Thyroid gland (tissue), 4 donors: ENCODE results near the gene TSEN2. TPM values are rescaled to one million over a fixed set of nuclear protein-coding genes. Genes with fewer than 3 reads are reported as not detected.

Experiments used
- DNase-seq, 2 donors: peaks; one replicate each; pipeline ENCODE4 v3.0.0-alpha.2; 2019
- H3K27ac ChIP-seq, 3 donors: fragments of 200-600 bp; sonication (generic); 1 replicate in 2 of 3; 2 replicates in 1 of 3; pipeline ENCODE4 v1.5.1; 2016 to 2019; ENCODE audit warnings: mild to moderate bottlenecking in 1 of 3, moderate library complexity in 1 of 3
- H3K27me3 ChIP-seq: fragments of 200-600 bp; sonication (generic); one replicate; pipeline ENCODE4 v1.5.1; 2019
- H3K36me3 ChIP-seq, 2 donors: fragments of 200-600 bp; sonication (generic); one replicate each; pipeline ENCODE4 v1.5.1; 2016 to 2019
- H3K4me1 ChIP-seq, 2 donors: fragments of 200-600 bp; sonication (generic); one replicate each; pipeline ENCODE4 v1.5.1; 2017 to 2019
- H3K4me3 ChIP-seq, 3 donors: fragments of 200-600 bp; sonication (generic); replicated peaks in 1 of 3; 1 replicate in 2 of 3; 2 replicates in 1 of 3; pipeline ENCODE4 v1.5.1; 2016; ENCODE audit warnings: mild to moderate bottlenecking in 1 of 3
- H3K9me3 ChIP-seq: fragments of 200-600 bp; sonication (generic); one replicate; pipeline ENCODE4 v1.5.1; 2017
- CTCF ChIP-seq, 6 experiments: fragments of 200-600 bp in 3 of 6; fragments of 450-650 bp in 3 of 6; sonication (generic) in 3 of 6; IDR thresholded peaks; one replicate each; pipeline ENCODE4 v1.5.1; 2016 to 2019; ENCODE audit warnings: antibody characterized with exemption in 6 of 6, mild to moderate bottlenecking in 2 of 6, inconsistent platforms in 1 of 6, moderate library complexity in 1 of 6
- POLR2A ChIP-seq, 2 donors: fragments of 450-650 bp; IDR thresholded peaks; one replicate each; pipeline ENCODE4 v1.6.1; 2017; ENCODE audit warnings: antibody characterized with exemption in 2 of 2, mild to moderate bottlenecking in 2 of 2, moderate library complexity in 1 of 2
- WGBS, 2 donors: methylation state at CpG; one replicate each; pipeline ENCODE4 v1.1.5; 2017; 5-methylcytosine and 5-hydroxymethylcytosine counted together
- intact Hi-C: fragments of 100-400 bp; cut with DNase I; formaldehyde crosslinking; loops from one replicate; pipeline ENCODE4 v1.15.1; 2023
- total RNA-seq, 4 donors: library from RNA; depleted of rRNA; stranded (reverse); fragments of >200 nt; gene quantifications; one replicate each; pipeline ENCODE4 v1.2.3, GENCODE V29; 2016

TSEN2 gene
- total RNA-seq, 4 donors from 2014 or later, result 14.9 to 25.8 (median 21.4) TPM

- H3K27ac ChIP-seq, result no peak overlapping the region
- H3K9me3 ChIP-seq, result no peaks in the 10 kb centered on the region
- H3K4me3 ChIP-seq, result no peak overlapping the region
- H3K27me3 ChIP-seq, result no peaks in the 10 kb centered on the region
- TF ChIP-seq CTCF (IDR thresholded peaks at IDR 0.05) (no peak), POLR2A (IDR thresholded peaks at IDR 0.05) (no peak)
- H3K36me3 ChIP-seq, result no peaks in the 10 kb centered on the region
- intact Hi-C loops, result no loop called here
- H3K4me1 ChIP-seq, result no peaks in the 10 kb centered on the region
- DNase-seq, result no peak
Observed at GRCh38 chr3:12464181-12464580, 20.1 kb upstream of the TSEN2 start.

DNA sequence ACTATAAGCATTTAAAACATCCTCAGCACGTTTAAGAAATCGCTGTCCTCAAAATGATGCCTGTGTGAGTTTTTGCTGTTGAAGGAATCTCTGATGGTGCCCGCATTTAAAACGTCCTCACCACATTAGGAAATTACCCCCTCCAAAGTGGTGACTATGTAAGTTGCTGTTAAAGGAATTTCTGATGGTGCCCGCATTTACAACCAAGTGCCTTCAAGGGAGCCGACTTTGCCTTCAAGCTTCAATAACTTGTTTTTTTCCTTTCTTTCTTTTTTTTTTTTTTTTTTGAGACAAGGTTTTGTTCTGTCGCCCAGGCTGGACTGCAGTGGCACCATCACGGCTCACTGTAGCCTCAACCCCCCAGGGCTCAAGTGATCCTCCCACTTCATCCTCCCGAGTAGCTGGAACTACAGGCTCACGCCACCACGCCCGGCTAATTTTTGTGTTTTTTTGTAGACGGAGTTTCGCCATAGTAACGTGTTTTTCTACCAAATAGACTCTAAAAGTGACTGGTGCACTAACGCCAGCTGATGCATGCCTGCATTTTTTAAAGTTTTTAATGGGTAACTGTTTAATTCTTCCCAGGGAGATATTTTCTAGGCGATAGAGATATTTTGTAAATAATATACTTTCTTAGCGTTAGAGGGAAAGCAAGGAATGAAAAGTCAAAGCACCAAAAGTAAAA lies 19.0 kb upstream of the TSEN2 start:
- WGBS, 2 donors, result 72 to 77% methylated on average over 18 of the region's 18 CpGs
- no peaks in the 10 kb centered on the region for H3K36me3 ChIP-seq
- no peak overlapping the region for H3K4me3 ChIP-seq
- no peaks in the 10 kb centered on the region for H3K9me3 ChIP-seq
- H3K27me3 ChIP-seq, result no peaks in the 10 kb centered on the region
- intact Hi-C loops, result no loop called here
- DNase-seq, result no peak
- no peaks in the 10 kb centered on the region for H3K4me1 ChIP-seq
- TF ChIP-seq POLR2A (IDR thresholded peaks at IDR 0.05) (no peak), CTCF (IDR thresholded peaks at IDR 0.05) (no peak)
- no peak overlapping the region for H3K27ac ChIP-seq

- 26% methylated on average over 4 of the region's 4 CpGs for WGBS, 2 donors
- H3K4me3 ChIP-seq, result no peak overlapping the region
- no peak for TF ChIP-seq POLR2A (IDR thresholded peaks at IDR 0.05)
- TF ChIP-seq CTCF (IDR thresholded peaks at IDR 0.05), result no peak
Observed at GRCh38 chr3:12465836-12466225, 18.4 kb upstream of the TSEN2 start.

DNA sequence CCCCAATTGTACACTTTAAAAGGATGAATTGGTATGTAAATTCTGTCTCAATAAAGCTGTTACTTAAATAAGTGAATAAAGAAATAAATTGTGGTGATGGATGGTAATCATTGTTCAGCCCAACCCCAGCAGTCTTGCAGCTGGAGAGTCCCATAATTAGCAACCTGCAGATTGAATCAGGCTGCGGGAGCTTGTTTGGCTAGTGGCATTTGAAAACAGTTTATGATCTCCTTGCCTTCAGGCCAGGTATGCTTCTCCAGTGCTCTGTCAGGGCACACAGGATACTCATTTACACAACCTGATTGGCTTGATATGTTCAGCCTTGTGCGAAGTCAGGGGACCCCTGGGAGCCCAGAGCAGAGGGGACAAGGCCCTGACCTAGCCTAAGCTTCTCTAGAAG lies 16.5 kb upstream of the TSEN2 start:
- no peak overlapping the region for H3K4me3 ChIP-seq
- H3K27ac ChIP-seq, result no peak overlapping the region
- no peaks in the 10 kb centered on the region for H3K9me3 ChIP-seq
- H3K4me1 ChIP-seq, result no peaks in the 10 kb centered on the region
- no peaks in the 10 kb centered on the region for H3K27me3 ChIP-seq
- TF ChIP-seq POLR2A (IDR thresholded peaks at IDR 0.05) (no peak), CTCF (IDR thresholded peaks at IDR 0.05) (no peak)
- no peaks in the 10 kb centered on the region for H3K36me3 ChIP-seq
- intact Hi-C loops, result no loop called here
- 87 to 100% methylated on average over 2 of the region's 2 CpGs for whole genome bisulfite sequencing, 2 donors
- no peak for DNase-seq

More at GRCh38 chr3:12465836-12466225, 18.4 kb upstream of the TSEN2 start:
- Histone ChIP-seq H3K4me1 (no peaks in the 10 kb centered on the region), H3K27ac (no peak overlapping the region), H3K9me3 (no peaks in the 10 kb centered on the region), H3K36me3 (no peaks in the 10 kb centered on the region), H3K27me3 (no peaks in the 10 kb centered on the region)
- no peak for DNase-seq
- intact Hi-C loops, result no loop called here

GRCh38 chr3:12468276-12468675 lies 16.0 kb upstream of the TSEN2 start:
- no peaks in the 10 kb centered on the region for H3K4me1 ChIP-seq
- H3K27me3 ChIP-seq, result no peaks in the 10 kb centered on the region
- no peak overlapping the region for H3K4me3 ChIP-seq
- H3K27ac ChIP-seq, result no peak overlapping the region
- WGBS, 2 donors, result 92 to 97% methylated on average over 5 to 6 of the region's 6 CpGs
- DNase-seq, result no peak
- H3K36me3 ChIP-seq, result no peaks in the 10 kb centered on the region
- no peaks in the 10 kb centered on the region for H3K9me3 ChIP-seq
- intact Hi-C loops, result no loop called here
- TF ChIP-seq CTCF (IDR thresholded peaks at IDR 0.05), result no peak
